ENCODE results near the gene MISP. TPM values are rescaled to one million over a fixed set of nuclear protein-coding genes. Genes with fewer than 3 reads are reported as not detected.

Gene MISP
- total and polyA plus RNA-seq, 2 of the 13 experiments (the other 11 are each of a cell fraction or from before 2014, with no cell fraction given), result 0.67 to 1.3 TPM

DNA sequence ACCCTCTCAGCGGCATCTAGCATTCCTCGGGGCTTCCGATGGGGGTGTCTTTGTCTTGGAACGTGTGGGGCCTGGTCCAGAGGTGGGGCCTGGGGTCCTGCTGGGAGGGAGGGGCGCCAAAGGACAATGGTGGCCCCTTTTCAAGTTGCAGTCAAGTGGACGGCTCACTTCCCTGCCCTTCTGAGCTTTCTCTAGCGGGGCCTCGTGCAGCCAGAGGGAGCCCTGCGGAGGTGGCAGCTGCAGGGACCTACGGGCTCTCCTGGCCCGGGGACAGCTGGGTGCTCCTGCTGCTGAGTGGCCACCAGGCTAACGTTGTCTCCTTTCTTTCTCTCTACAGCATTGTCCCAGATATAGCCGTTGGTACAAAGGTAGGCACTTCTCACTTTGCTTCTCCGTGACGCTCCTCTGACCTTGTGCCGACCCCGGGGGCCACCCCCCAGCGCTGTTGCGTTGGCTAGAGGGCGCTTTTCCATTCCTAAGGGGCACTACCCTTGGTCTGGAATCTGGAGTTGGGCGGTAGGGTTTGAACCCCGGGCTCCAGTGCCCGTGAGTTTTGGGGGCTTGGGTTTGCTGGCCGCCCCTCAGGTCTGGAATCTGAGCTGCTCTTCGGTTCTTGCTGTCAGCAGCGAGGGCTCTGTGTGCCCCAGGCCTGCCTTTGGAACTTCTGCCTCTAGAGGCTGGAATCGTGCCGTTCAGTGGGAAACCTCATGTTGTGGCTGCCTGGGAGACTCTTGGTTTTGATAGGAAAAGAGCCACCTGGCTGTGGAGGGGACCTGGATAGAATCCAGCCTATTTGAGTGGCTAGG is 48.4 kb downstream of the MISP start (continued):
- TF ChIP-seq, protein P1, sequence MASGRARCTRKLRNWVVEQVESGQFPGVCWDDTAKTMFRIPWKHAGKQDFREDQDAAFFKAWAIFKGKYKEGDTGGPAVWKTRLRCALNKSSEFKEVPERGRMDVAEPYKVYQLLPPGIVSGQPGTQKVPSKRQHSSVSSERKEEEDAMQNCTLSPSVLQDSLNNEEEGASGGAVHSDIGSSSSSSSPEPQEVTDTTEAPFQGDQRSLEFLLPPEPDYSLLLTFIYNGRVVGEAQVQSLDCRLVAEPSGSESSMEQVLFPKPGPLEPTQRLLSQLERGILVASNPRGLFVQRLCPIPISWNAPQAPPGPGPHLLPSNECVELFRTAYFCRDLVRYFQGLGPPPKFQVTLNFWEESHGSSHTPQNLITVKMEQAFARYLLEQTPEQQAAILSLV (CRISPR knock-in tag; IDR thresholded peaks at IDR 0.05; ENCODE audit: borderline replicate concordance), result no peak
- TF ChIP-seq MTA1 (CRISPR knock-in tag; IDR thresholded peaks at IDR 0.05; ENCODE audit: borderline replicate concordance) (no peak), SMAD3 (CRISPR knock-in tag; IDR thresholded peaks at IDR 0.05) (0 out of 2 replicates have a peak, but pooled peaks have one; percentile 14), ZNF232 (CRISPR knock-in tag; IDR thresholded peaks at IDR 0.05; ENCODE audit: borderline replicate concordance) (0 out of 2 replicates have a peak, but pooled peaks have one; percentile 34), ZNF570 (CRISPR knock-in tag; IDR thresholded peaks at IDR 0.05; ENCODE audit: borderline replicate concordance) (no peak), LCORL (IDR thresholded peaks at IDR 0.05) (no peak), LCORL (CRISPR knock-in tag; IDR thresholded peaks at IDR 0.05) (0 out of 2 replicates have a peak, but pooled peaks have one; percentile 36), ZNF33A (CRISPR knock-in tag; IDR thresholded peaks at IDR 0.05; ENCODE audit: borderline replicate concordance) (no peak), FOXM1 (CRISPR knock-in tag; IDR thresholded peaks at IDR 0.05) (no peak), ZFX (CRISPR knock-in tag; IDR thresholded peaks at IDR 0.05; ENCODE audit: low read depth) (peak; percentile 5; the same call in 1 of the 2 replicates), KAT8 (CRISPR knock-in tag; IDR thresholded peaks at IDR 0.05) (no peak)
- TF ChIP-seq, protein P2, sequence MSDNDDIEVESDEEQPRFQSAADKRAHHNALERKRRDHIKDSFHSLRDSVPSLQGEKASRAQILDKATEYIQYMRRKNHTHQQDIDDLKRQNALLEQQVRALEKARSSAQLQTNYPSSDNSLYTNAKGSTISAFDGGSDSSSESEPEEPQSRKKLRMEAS (IDR thresholded peaks at IDR 0.05), result peak; percentile 33; the same call in 1 of the 2 replicates
- TF ChIP-seq, protein P3, sequence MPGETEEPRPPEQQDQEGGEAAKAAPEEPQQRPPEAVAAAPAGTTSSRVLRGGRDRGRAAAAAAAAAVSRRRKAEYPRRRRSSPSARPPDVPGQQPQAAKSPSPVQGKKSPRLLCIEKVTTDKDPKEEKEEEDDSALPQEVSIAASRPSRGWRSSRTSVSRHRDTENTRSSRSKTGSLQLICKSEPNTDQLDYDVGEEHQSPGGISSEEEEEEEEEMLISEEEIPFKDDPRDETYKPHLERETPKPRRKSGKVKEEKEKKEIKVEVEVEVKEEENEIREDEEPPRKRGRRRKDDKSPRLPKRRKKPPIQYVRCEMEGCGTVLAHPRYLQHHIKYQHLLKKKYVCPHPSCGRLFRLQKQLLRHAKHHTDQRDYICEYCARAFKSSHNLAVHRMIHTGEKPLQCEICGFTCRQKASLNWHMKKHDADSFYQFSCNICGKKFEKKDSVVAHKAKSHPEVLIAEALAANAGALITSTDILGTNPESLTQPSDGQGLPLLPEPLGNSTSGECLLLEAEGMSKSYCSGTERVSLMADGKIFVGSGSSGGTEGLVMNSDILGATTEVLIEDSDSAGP (CRISPR knock-in tag; IDR thresholded peaks at IDR 0.05; ENCODE audit: borderline replicate concordance), result no peak; the same call in 1 of the 2 replicates
- TF ChIP-seq, protein P4, sequence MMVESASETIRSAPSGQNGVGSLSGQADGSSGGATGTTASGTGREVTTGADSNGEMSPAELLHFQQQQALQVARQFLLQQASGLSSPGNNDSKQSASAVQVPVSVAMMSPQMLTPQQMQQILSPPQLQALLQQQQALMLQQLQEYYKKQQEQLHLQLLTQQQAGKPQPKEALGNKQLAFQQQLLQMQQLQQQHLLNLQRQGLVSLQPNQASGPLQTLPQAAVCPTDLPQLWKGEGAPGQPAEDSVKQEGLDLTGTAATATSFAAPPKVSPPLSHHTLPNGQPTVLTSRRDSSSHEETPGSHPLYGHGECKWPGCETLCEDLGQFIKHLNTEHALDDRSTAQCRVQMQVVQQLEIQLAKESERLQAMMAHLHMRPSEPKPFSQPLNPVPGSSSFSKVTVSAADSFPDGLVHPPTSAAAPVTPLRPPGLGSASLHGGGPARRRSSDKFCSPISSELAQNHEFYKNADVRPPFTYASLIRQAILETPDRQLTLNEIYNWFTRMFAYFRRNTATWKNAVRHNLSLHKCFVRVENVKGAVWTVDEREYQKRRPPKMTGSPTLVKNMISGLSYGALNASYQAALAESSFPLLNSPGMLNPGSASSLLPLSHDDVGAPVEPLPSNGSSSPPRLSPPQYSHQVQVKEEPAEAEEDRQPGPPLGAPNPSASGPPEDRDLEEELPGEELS (CRISPR knock-in tag; IDR thresholded peaks at IDR 0.05), result 0 out of 2 replicates have a peak, but pooled peaks have one; percentile 14
- TF ChIP-seq, protein P5, sequence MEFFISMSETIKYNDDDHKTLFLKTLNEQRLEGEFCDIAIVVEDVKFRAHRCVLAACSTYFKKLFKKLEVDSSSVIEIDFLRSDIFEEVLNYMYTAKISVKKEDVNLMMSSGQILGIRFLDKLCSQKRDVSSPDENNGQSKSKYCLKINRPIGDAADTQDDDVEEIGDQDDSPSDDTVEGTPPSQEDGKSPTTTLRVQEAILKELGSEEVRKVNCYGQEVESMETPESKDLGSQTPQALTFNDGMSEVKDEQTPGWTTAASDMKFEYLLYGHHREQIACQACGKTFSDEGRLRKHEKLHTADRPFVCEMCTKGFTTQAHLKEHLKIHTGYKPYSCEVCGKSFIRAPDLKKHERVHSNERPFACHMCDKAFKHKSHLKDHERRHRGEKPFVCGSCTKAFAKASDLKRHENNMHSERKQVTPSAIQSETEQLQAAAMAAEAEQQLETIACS (CRISPR knock-in tag; IDR thresholded peaks at IDR 0.05), result no peak; the same call in 1 of the 2 replicates
- TF ChIP-seq, protein P6, sequence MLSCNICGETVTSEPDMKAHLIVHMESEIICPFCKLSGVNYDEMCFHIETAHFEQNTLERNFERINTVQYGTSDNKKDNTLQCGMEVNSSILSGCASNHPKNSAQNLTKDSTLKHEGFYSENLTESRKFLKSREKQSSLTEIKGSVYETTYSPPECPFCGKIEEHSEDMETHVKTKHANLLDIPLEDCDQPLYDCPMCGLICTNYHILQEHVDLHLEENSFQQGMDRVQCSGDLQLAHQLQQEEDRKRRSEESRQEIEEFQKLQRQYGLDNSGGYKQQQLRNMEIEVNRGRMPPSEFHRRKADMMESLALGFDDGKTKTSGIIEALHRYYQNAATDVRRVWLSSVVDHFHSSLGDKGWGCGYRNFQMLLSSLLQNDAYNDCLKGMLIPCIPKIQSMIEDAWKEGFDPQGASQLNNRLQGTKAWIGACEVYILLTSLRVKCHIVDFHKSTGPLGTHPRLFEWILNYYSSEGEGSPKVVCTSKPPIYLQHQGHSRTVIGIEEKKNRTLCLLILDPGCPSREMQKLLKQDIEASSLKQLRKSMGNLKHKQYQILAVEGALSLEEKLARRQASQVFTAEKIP (CRISPR knock-in tag; IDR thresholded peaks at IDR 0.05; ENCODE audit: borderline replicate concordance), result no peak
- TF ChIP-seq, protein P7, sequence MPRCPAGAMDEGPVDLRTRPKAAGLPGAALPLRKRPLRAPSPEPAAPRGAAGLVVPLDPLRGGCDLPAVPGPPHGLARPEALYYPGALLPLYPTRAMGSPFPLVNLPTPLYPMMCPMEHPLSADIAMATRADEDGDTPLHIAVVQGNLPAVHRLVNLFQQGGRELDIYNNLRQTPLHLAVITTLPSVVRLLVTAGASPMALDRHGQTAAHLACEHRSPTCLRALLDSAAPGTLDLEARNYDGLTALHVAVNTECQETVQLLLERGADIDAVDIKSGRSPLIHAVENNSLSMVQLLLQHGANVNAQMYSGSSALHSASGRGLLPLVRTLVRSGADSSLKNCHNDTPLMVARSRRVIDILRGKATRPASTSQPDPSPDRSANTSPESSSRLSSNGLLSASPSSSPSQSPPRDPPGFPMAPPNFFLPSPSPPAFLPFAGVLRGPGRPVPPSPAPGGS (CRISPR knock-in tag; IDR thresholded peaks at IDR 0.05), result no peak

Data from HepG2 (cell line).